HG02642 (cell line): Measurements from ENCODE around the gene TTPAL.

ENCODE experiments used
- ATAC-seq: cut with Tn5 transposase; IDR thresholded peaks from one replicate; pipeline ENCODE4 v1.9.1; 2021; ENCODE audit warnings: mild to moderate bottlenecking; ENCODE audit not compliant: unreplicated experiment, poor library complexity

The TTPAL gene

GRCh38 chr20:44494681-44495080 lies 19.0 kb downstream of the TTPAL start:
- no peak for ATAC-seq

GRCh38 chr20:44495257-44495656 lies 19.6 kb downstream of the TTPAL start:
- no peak for ATAC-seq

GRCh38 chr20:44495802-44496481 lies 20.3 kb downstream of the TTPAL start:
- no peak for ATAC-seq

- no peak for ATAC-seq
Observed at GRCh38 chr20:44496976-44497375, 21.3 kb downstream of the TTPAL start.

GRCh38 chr20:44497761-44498160 lies 22.1 kb downstream of the TTPAL start:
- no peak for ATAC-seq

GRCh38 chr20:44500221-44500620 lies 24.5 kb downstream of the TTPAL start:
- ATAC-seq = no peak

GRCh38 chr20:44501448-44501847 lies 25.8 kb downstream of the TTPAL start:
- no peak for ATAC-seq

- no peak for ATAC-seq
Observed at GRCh38 chr20:44502968-44503367, 27.3 kb downstream of the TTPAL start.

- ATAC-seq = no peak
Observed at GRCh38 chr20:44504402-44505307, 29.0 kb downstream of the TTPAL start.

- no peak for ATAC-seq
Observed at GRCh38 chr20:44509762-44510161, 34.1 kb downstream of the TTPAL start.

GRCh38 chr20:44513871-44514270 lies 38.2 kb downstream of the TTPAL start:
- no peak for ATAC-seq

GRCh38 chr20:44516491-44516890 lies 40.8 kb downstream of the TTPAL start:
- ATAC-seq = no peak

- no peak for ATAC-seq
Observed at GRCh38 chr20:44517454-44517853, 41.8 kb downstream of the TTPAL start.

GRCh38 chr20:44518248-44518647 lies 42.6 kb downstream of the TTPAL start:
- ATAC-seq = no peak

- ATAC-seq = no peak
Observed at GRCh38 chr20:44520881-44521280, 45.2 kb downstream of the TTPAL start.

- peak; percentile 98 for ATAC-seq
Observed at GRCh38 chr20:44521484-44522481, 46.1 kb downstream of the TTPAL start, which contains the start of gene SERINC3. Gene SERINC3 (minus strand): TSS chr20:44522070. CDS start chr20:44521951, 119 bp downstream.

- no peak for ATAC-seq
Observed at GRCh38 chr20:44522841-44523240, 47.2 kb downstream of the TTPAL start.

GRCh38 chr20:44523746-44524145 lies 48.1 kb downstream of the TTPAL start:
- no peak for ATAC-seq

GRCh38 chr20:44526129-44526528 lies 50.5 kb downstream of the TTPAL start:
- no peak for ATAC-seq

- ATAC-seq = no peak
Observed at GRCh38 chr20:44527716-44528199, 52.1 kb downstream of the TTPAL start.
